HUES48 (cell line): Measurements from ENCODE around the gene MBP.
"Not testable (repeated sequence)": the region's sequence is repeated elsewhere in the genome, so short reads cannot be mapped to it uniquely, and the experiment has no call there.

Experiments
- H3K27ac ChIP-seq: one replicate; pipeline ENCODE4 v1.7.0; 2013; ENCODE audit warnings: low read depth, low read length, inconsistent platforms
- H3K27me3 ChIP-seq: 2 replicates; pipeline ENCODE4 v1.6.1; 2013; ENCODE audit warnings: mild to moderate bottlenecking, low read length; ENCODE audit not compliant: control insufficient read depth, insufficient read depth
- H3K36me3 ChIP-seq: 2 replicates; pipeline ENCODE4 v1.6.1; 2013; ENCODE audit warnings: low read length; ENCODE audit not compliant: control insufficient read depth, insufficient read depth
- H3K4me1 ChIP-seq: 2 replicates; pipeline ENCODE4 v1.6.1; 2013; ENCODE audit warnings: mild to moderate bottlenecking, low read length; ENCODE audit not compliant: control insufficient read depth, insufficient read depth
- H3K4me3 ChIP-seq: 2 replicates; pipeline ENCODE4 v1.5.1; 2013; ENCODE audit warnings: mild to moderate bottlenecking, low read depth, low read length
- H3K9ac ChIP-seq: 2 replicates; pipeline ENCODE4 v1.6.1; 2013; ENCODE audit warnings: mild to moderate bottlenecking, low read depth, low read length, moderate library complexity
- H3K9me3 ChIP-seq: 2 replicates; pipeline ENCODE4 v1.6.1; 2013; ENCODE audit warnings: low read length; ENCODE audit not compliant: control insufficient read depth, insufficient read depth

Gene MBP

GRCh38 chr18:77022116-77022515, 110.5 kb downstream of the MBP start:
- Histone ChIP-seq H3K4me3 (no peak overlapping the region), H3K27me3 (no peaks in the 10 kb centered on the region), H3K36me3 (no peaks in the 10 kb centered on the region), H3K9me3 (no peaks in the 10 kb centered on the region), H3K9ac (no peak overlapping the region), H3K4me1 (no peaks in the 10 kb centered on the region), H3K27ac (no peak overlapping the region)

DNA sequence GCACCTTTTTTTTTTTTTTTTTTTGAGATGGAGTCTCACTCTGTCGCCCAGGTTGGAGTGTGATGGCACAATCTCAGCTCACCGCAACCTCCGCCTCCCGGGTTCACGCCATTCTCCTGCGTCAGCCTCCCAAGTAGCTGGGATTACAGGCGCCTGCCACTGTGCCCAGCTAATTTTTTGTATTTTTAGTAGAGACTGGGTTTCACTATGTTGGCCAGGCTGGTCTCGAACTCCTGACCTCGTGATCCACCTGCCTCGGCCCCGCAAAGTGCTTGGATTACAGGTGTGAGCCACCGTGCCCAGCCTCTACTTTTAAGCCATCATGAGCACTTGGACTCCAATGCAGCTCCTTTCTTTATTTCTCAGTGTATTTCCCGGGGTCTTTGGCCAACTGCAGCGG, 111.1 kb downstream of the MBP start:
- H3K27ac ChIP-seq, H3K27me3 ChIP-seq, H3K36me3 ChIP-seq, H3K9ac ChIP-seq, H3K4me1 ChIP-seq, H3K4me3 ChIP-seq, H3K9me3 ChIP-seq: not testable (repeated sequence)

DNA sequence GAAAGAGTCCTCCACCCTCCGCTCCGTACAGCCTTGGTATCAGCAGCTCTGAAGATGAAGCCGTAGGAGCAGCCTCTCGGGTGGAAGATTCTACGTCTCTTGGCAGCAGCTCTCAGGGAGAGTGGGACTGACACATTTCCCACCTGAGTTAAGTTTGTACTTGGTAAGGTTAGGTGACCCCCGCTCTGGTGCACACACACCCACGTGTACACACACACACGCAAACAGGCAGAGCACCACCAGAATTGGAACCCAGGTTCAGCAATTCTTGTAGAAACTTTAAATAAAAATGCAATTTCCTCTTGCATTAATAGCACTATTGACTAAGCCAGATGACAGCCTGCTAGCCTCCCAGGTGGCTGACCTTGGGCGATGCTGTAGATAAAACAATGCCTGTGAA, 111.5 kb downstream of the MBP start:
- Histone ChIP-seq H3K9me3 (no peaks in the 10 kb centered on the region), H3K27ac (no peak overlapping the region), H3K4me3 (no peak overlapping the region), H3K4me1 (no peaks in the 10 kb centered on the region), H3K36me3 (no peaks in the 10 kb centered on the region), H3K9ac (no peak overlapping the region), H3K27me3 (no peaks in the 10 kb centered on the region)

GRCh38 chr18:77020561-77020960, 112.0 kb downstream of the MBP start:
- no peak overlapping the region for H3K27ac ChIP-seq
- H3K4me1 ChIP-seq = no peaks in the 10 kb centered on the region
- no peaks in the 10 kb centered on the region for H3K27me3 ChIP-seq
- H3K4me3 ChIP-seq = no peak overlapping the region
- no peaks in the 10 kb centered on the region for H3K36me3 ChIP-seq
- no peak overlapping the region for H3K9ac ChIP-seq
- no peaks in the 10 kb centered on the region for H3K9me3 ChIP-seq

DNA sequence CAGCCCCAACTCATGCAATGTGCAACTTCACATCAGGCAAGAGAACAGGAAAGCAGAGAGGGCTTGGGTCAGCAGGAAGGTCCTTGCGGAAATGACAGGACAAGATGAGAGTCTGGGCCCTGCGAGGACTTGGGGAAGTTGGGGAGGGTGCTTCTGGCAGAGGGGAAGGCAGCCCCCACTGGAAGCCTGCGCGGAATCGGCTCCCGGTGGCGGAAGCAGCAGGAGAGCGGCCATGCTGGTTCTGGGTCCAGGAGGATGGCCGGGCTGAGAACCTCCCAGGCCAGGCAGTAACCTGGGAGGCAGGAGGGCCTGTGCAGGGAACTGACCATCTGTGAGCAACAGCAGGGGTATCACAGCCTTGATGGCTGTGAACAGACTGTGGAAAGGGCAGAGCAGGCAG, 112.9 kb downstream of the MBP start:
- Histone ChIP-seq H3K27ac (no peak overlapping the region), H3K36me3 (no peaks in the 10 kb centered on the region), H3K9me3 (no peaks in the 10 kb centered on the region), H3K4me1 (no peaks in the 10 kb centered on the region), H3K27me3 (no peaks in the 10 kb centered on the region), H3K4me3 (no peak overlapping the region), H3K9ac (no peak overlapping the region)

DNA sequence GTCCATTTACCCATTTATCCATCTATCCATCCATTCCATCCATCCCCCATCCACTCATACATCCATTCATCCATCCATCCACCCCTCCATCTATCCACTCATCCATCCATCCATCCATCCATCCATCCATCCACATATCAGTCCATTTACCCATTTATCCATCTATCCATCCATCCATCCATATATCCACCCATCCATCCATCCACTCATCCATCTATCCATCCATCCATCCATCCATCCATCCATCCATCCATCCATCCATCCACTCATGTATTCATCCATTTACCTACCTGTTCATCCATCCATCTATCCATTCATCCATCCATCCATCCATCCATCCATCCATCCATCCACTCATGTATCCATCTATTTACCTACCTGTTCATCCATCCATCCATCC, 113.9 kb downstream of the MBP start:
- not testable (repeated sequence) for H3K9ac ChIP-seq, H3K9me3 ChIP-seq, H3K4me3 ChIP-seq, H3K27ac ChIP-seq, H3K36me3 ChIP-seq, H3K27me3 ChIP-seq, H3K4me1 ChIP-seq

GRCh38 chr18:77017355-77017754, 115.2 kb downstream of the MBP start:
- H3K9ac ChIP-seq = no peak overlapping the region
- no peaks in the 10 kb centered on the region for H3K4me1 ChIP-seq
- no peaks in the 10 kb centered on the region for H3K9me3 ChIP-seq
- no peak overlapping the region for H3K27ac ChIP-seq
- no peak overlapping the region for H3K4me3 ChIP-seq
- H3K27me3 ChIP-seq = no peaks in the 10 kb centered on the region
- no peaks in the 10 kb centered on the region for H3K36me3 ChIP-seq

DNA sequence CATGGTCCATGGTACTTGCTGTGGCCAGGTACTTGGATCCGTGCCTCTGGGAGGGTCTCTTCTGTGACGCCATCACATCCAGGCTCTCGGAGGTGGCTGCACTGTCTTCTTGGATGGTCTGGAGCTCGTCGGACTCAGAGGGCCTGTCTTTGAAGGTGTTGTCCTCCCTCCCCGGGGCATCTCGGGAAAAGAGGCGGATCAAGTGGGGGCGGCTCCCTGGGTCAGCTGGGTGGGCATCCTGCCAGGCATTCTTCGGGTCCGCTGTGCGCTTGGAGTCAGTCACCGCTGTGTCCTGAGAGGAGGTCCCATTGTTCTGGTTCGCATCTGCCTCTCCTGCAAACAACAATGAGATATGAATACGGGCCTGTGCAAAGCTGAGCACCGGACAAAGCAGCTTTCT, 115.6 kb downstream of the MBP start:
- H3K9me3 ChIP-seq = no peaks in the 10 kb centered on the region
- no peaks in the 10 kb centered on the region for H3K36me3 ChIP-seq
- no peak overlapping the region for H3K9ac ChIP-seq
- no peaks in the 10 kb centered on the region for H3K4me1 ChIP-seq
- no peak overlapping the region for H3K4me3 ChIP-seq
- no peaks in the 10 kb centered on the region for H3K27me3 ChIP-seq
- H3K27ac ChIP-seq = no peak overlapping the region

DNA sequence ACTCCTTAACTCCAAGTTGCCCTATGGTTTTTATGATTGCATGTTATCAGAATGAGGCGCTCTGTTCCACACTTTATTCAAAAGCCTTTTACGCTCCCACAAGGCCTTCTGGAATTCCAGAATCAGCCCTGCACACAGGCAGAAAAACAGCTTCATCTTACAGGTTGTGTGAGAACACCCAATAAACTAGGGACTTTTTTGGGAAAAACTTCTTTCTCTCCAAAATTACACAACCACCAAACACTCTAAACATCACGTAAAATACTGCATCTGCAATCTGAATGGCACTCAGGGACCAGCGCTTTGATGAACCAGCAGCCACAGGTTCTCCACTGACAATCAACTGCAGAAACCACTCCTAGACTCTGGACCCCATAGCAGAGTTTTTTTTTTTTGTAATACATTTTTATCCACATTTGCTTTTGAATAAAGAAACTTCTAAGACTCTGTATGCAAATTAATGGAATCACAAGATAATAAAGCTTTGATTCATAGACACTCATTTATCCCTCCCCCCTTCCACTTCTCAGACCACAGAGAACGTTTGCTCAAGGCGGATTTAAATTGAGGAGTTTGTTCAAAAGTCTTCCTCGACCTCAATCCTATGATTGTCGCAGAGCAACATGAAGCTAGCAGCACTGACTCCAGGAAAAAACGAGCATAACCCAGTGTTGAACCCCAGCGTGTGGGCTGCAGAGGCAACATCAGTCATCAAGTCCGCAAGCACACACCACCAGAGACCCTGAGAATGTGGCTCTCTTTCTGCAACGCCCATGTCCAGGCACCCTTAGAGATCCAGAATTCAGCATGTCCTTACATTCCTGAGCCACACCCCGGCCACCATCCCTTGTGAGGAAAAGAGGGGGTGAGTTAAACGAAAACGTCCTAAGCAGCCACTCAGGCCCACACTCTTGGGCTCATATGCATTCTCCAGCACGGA, 116.5 kb downstream of the MBP start:
- no peak overlapping the region for H3K9ac ChIP-seq

GRCh38 chr18:77015169-77015568, 117.4 kb downstream of the MBP start:
- Histone ChIP-seq H3K9me3 (no peaks in the 10 kb centered on the region), H3K4me1 (peaks cover 12% of the 10 kb centered on the region), H3K27ac (no peak overlapping the region), H3K4me3 (no peak overlapping the region), H3K36me3 (no peaks in the 10 kb centered on the region), H3K27me3 (no peaks in the 10 kb centered on the region), H3K9ac (no peak overlapping the region)

More for the DNA sequence above, 116.5 kb downstream of the MBP start:
- H3K4me1 ChIP-seq = peaks cover 4% of the 10 kb centered on the region
- no peak overlapping the region for H3K27ac ChIP-seq
- no peak overlapping the region for H3K4me3 ChIP-seq
- no peaks in the 10 kb centered on the region for H3K36me3 ChIP-seq
- no peaks in the 10 kb centered on the region for H3K9me3 ChIP-seq
- H3K27me3 ChIP-seq = no peaks in the 10 kb centered on the region

DNA sequence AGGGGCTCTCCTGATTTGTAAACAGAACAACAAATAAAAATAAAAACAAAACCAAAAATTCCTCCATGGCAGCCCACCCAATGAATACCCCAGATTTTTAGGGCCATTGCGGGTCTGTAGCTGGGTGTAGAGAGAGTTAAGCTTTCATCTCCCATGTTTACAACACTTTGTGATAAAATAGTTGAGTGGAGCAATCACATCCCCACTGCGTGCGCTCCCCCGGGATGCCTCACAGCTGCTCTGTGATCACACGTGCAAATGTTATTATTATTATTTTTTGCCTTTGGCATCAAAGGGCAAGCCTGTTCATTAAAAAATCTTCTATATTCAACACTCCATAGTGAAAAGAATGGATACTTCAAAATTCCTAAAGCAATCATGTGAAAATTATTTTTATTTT, 118.0 kb downstream of the MBP start:
- Histone ChIP-seq H3K4me1 (peaks cover 12% of the 10 kb centered on the region), H3K36me3 (no peaks in the 10 kb centered on the region), H3K4me3 (no peak overlapping the region), H3K9ac (no peak overlapping the region), H3K27ac (no peak overlapping the region), H3K27me3 (no peaks in the 10 kb centered on the region), H3K9me3 (no peaks in the 10 kb centered on the region)
